Liver (tissue), 9 donors: ENCODE results near the gene DLK1. TPM values are rescaled to one million over a fixed set of nuclear protein-coding genes. Genes with fewer than 3 reads are reported as not detected.

ENCODE experiments used
- DNase-seq: peaks from one replicate; pipeline ENCODE4 v3.0.0-alpha.2; 2017; ENCODE audit warnings: low spot score
- H3K27ac ChIP-seq, 2 donors: one replicate each; pipeline ENCODE4 v1.7.0; 2013; ENCODE audit warnings: inconsistent platforms in 2 of 2, low read length in 2 of 2, control low read depth in 1 of 2, low read depth in 1 of 2, mild to moderate bottlenecking in 1 of 2
- H3K27me3 ChIP-seq, 4 donors: one replicate each; pipeline versions ENCODE4 v1.6.1 to v1.7.0; 2013; ENCODE audit warnings: low read length in 3 of 4, inconsistent platforms in 1 of 4, mild to moderate bottlenecking in 1 of 4, moderate library complexity in 1 of 4; ENCODE audit not compliant: control insufficient read depth in 4 of 4, insufficient read depth in 4 of 4
- H3K36me3 ChIP-seq, 4 donors: one replicate each; pipeline versions ENCODE4 v1.6.1 to v1.7.0; 2013; ENCODE audit warnings: low read length in 3 of 4, mild to moderate bottlenecking in 3 of 4, low read depth in 1 of 4, moderate library complexity in 1 of 4; ENCODE audit not compliant: control insufficient read depth in 4 of 4, insufficient read depth in 3 of 4
- H3K4me1 ChIP-seq, 4 donors: one replicate each; pipeline versions ENCODE4 v1.6.1 to v1.7.0; 2013; ENCODE audit warnings: low read length in 3 of 4, mild to moderate bottlenecking in 3 of 4, moderate library complexity in 1 of 4; ENCODE audit not compliant: control insufficient read depth in 4 of 4, insufficient read depth in 4 of 4
- H3K4me3 ChIP-seq, 3 donors: one replicate each; pipeline versions ENCODE4 v1.6.1 to v1.7.0; 2013; ENCODE audit warnings: low read length in 3 of 3, control low read depth in 1 of 3, low read depth in 1 of 3, mild to moderate bottlenecking in 1 of 3
- H3K9ac ChIP-seq, 2 donors: one replicate each; pipeline ENCODE4 v1.7.0; 2013; ENCODE audit warnings: low read length in 2 of 2, mild to moderate bottlenecking in 2 of 2, moderate library complexity in 2 of 2, control low read depth in 1 of 2, low read depth in 1 of 2
- H3K9me3 ChIP-seq, 4 donors: one replicate each; pipeline versions ENCODE4 v1.6.1 to v1.7.0; 2013; ENCODE audit warnings: low read length in 3 of 4; ENCODE audit not compliant: control insufficient read depth in 4 of 4
- ATF3 ChIP-seq: IDR thresholded peaks from 2 replicates; pipeline ENCODE4 v1.6.1; 2016; ENCODE audit warnings: antibody characterized with exemption
- CTCF ChIP-seq: fragments of 150-350 bp; IDR thresholded peaks from 2 replicates; pipeline ENCODE4 v1.5.1; 2017; ENCODE audit warnings: improper control_type of control experiment, low read depth, low read length; ENCODE audit not compliant: missing input control
- EGR1 ChIP-seq, 2 donors: IDR thresholded peaks; 2 replicates each; pipeline ENCODE4 v1.6.1; 2016 to 2018; ENCODE audit warnings: antibody characterized with exemption in 2 of 2, low read depth in 2 of 2
- FOXA1 ChIP-seq: IDR thresholded peaks from 2 replicates; pipeline ENCODE4 v1.6.1; 2016; ENCODE audit warnings: antibody characterized with exemption
- FOXA2 ChIP-seq: IDR thresholded peaks from 2 replicates; pipeline ENCODE4 v1.6.1; 2016; ENCODE audit warnings: antibody characterized with exemption
- GABPA ChIP-seq, 2 donors: IDR thresholded peaks in 1 of 2; conservative IDR thresholded peaks in 1 of 2; 2 replicates each; pipeline ENCODE4 v1.6.1; 2016; ENCODE audit warnings: antibody characterized with exemption in 2 of 2, mild to moderate bottlenecking in 1 of 2, moderate library complexity in 1 of 2
- HNF4A ChIP-seq, 2 donors: conservative IDR thresholded peaks; 2 replicates each; pipeline ENCODE4 v1.6.1; 2016; ENCODE audit warnings: antibody characterized with exemption in 2 of 2, mild to moderate bottlenecking in 2 of 2
- HNF4G ChIP-seq: IDR thresholded peaks from 2 replicates; pipeline ENCODE4 v1.6.1; 2016; ENCODE audit warnings: antibody characterized with exemption
- JUND ChIP-seq, 2 donors: IDR thresholded peaks; 2 replicates each; pipeline ENCODE4 v1.6.1; 2016; ENCODE audit warnings: antibody characterized with exemption in 2 of 2
- MAX ChIP-seq: IDR thresholded peaks from 2 replicates; pipeline ENCODE4 v1.6.1; 2016; ENCODE audit warnings: antibody characterized with exemption
- NR2F2 ChIP-seq: IDR thresholded peaks from 2 replicates; pipeline ENCODE4 v1.6.1; 2016; ENCODE audit warnings: antibody characterized with exemption
- RAD21 ChIP-seq, 2 donors: IDR thresholded peaks; 2 replicates each; pipeline ENCODE4 v1.6.1; 2016; ENCODE audit warnings: antibody characterized with exemption in 2 of 2, mild to moderate bottlenecking in 2 of 2
- RXRA ChIP-seq, 2 donors: IDR thresholded peaks; 2 replicates each; pipeline ENCODE4 v1.6.1; 2017 to 2018; ENCODE audit warnings: antibody characterized with exemption in 2 of 2, mild to moderate bottlenecking in 1 of 2
- SP1 ChIP-seq: IDR thresholded peaks from 2 replicates; pipeline ENCODE4 v1.6.1; 2018; ENCODE audit warnings: antibody characterized with exemption, mild to moderate bottlenecking
- TAF1 ChIP-seq: conservative IDR thresholded peaks from 2 replicates; pipeline ENCODE4 v1.6.1; 2016; ENCODE audit warnings: antibody characterized with exemption, mild to moderate bottlenecking
- YY1 ChIP-seq: IDR thresholded peaks from 2 replicates; pipeline ENCODE4 v1.6.1; 2016; ENCODE audit warnings: antibody characterized with exemption, mild to moderate bottlenecking
- ZBTB33 ChIP-seq: IDR thresholded peaks from 2 replicates; pipeline ENCODE4 v1.6.1; 2016; ENCODE audit warnings: antibody characterized with exemption
- WGBS: extraction: QIAGEN DNeasy Blood & Tissue Kit; methylation state at CpG from one replicate; pipeline ENCODE4 v1.1.7; 2013; 5-methylcytosine and 5-hydroxymethylcytosine counted together
- polyA plus RNA-seq, 2 donors: library from polyadenylated mRNA; stranded (reverse) in 1 of 2; unstranded in 1 of 2; fragments of 200-250 nt in 1 of 2; fragments of >200 nt in 1 of 2; fragmentation: Nextera tagmentation in 1 of 2; extraction: Ambion mirVana in 1 of 2; gene quantifications; one replicate each; pipeline versions ENCODE4 v1.2.1 to v1.2.3, GENCODE V29; 2013 to 2015
- total RNA-seq, 2 donors: library from RNA; depleted of rRNA; stranded (reverse); fragments of >200 nt; gene quantifications; one replicate each; pipeline ENCODE4 v1.2.3, GENCODE V29; 2014
- donor health status: healthy.
- donor health status: healthy.
- donor health status: healthy.
- donor health status: healthy.
- donor health status: healthy.

The DLK1 gene
- total and polyA plus RNA-seq, 4 donors: 0.42 to 331 (median 1.8) TPM; not detected in 1

GRCh38 chr14:100714258-100714892 lies 12.3 kb upstream of the DLK1 start:
- H3K9ac ChIP-seq: no peak overlapping the region
- H3K9me3 ChIP-seq: peaks cover 0 to 3% (median 0%) of the 10 kb centered on the region in 4 donors
- no peak overlapping the region for H3K4me3 ChIP-seq
- no peak for TF ChIP-seq CTCF
- no peak for TF ChIP-seq YY1
- no peak for TF ChIP-seq NR2F2
- no peak for TF ChIP-seq HNF4A (conservative IDR thresholded peaks at IDR 0.05)
- no peak for TF ChIP-seq ZBTB33
- TF ChIP-seq FOXA2: no peak
- no peak for TF ChIP-seq ATF3
- no peak for TF ChIP-seq JUND (IDR thresholded peaks at IDR 0.05)
- TF ChIP-seq GABPA (IDR thresholded peaks at IDR 0.05 in 1 of 2, conservative IDR thresholded peaks at IDR 0.05 in 1 of 2): no peak
- TF ChIP-seq MAX: no peak
- no peak for TF ChIP-seq HNF4G
- TF ChIP-seq EGR1 (IDR thresholded peaks at IDR 0.05; ENCODE audit: low read depth in 2 of 2): no peak
- TF ChIP-seq TAF1: no peak
- no peak for TF ChIP-seq SP1
- TF ChIP-seq FOXA1: no peak
- no peak for TF ChIP-seq RAD21 (IDR thresholded peaks at IDR 0.05)
- 72% methylated on average over 23 of the region's 23 CpGs for whole genome bisulfite sequencing
- DNase-seq: no peak
- H3K4me1 ChIP-seq: peaks cover 0 to 3% (median 0%) of the 10 kb centered on the region in 4 donors
- H3K27me3 ChIP-seq: peaks cover 0 to 4% (median 0%) of the 10 kb centered on the region in 4 donors
- H3K36me3 ChIP-seq: no peaks in the 10 kb centered on the region
- H3K27ac ChIP-seq: no peak overlapping the region

GRCh38 chr14:100715332-100715731 lies 11.4 kb upstream of the DLK1 start:
- no peaks in the 10 kb centered on the region for H3K36me3 ChIP-seq
- peaks cover 0 to 3% (median 0%) of the 10 kb centered on the region in 4 donors for H3K4me1 ChIP-seq
- H3K9me3 ChIP-seq: peaks cover 0 to 3% (median 0%) of the 10 kb centered on the region in 4 donors
- H3K27me3 ChIP-seq: no peaks in the 10 kb centered on the region
- no peak for DNase-seq
- no peak overlapping the region for H3K4me3 ChIP-seq
- TF ChIP-seq HNF4A (conservative IDR thresholded peaks at IDR 0.05): no peak
- TF ChIP-seq RAD21 (IDR thresholded peaks at IDR 0.05): no peak
- no peak for TF ChIP-seq NR2F2
- TF ChIP-seq ZBTB33: no peak
- no peak for TF ChIP-seq TAF1
- no peak for TF ChIP-seq CTCF
- no peak for TF ChIP-seq MAX
- TF ChIP-seq RXRA (IDR thresholded peaks at IDR 0.05): no peak
- no peak for TF ChIP-seq HNF4G
- no peak for TF ChIP-seq JUND (IDR thresholded peaks at IDR 0.05)
- no peak for TF ChIP-seq FOXA2
- TF ChIP-seq YY1: no peak
- TF ChIP-seq EGR1 (IDR thresholded peaks at IDR 0.05; ENCODE audit: low read depth in 2 of 2): no peak
- no peak for TF ChIP-seq SP1
- no peak for TF ChIP-seq FOXA1
- H3K27ac ChIP-seq: no peak overlapping the region
- H3K9ac ChIP-seq: no peak overlapping the region
- WGBS: 89% methylated on average over 9 of the region's 9 CpGs
